ENCODE data around the gene MICAL1.

MICAL1 gene, protein sequence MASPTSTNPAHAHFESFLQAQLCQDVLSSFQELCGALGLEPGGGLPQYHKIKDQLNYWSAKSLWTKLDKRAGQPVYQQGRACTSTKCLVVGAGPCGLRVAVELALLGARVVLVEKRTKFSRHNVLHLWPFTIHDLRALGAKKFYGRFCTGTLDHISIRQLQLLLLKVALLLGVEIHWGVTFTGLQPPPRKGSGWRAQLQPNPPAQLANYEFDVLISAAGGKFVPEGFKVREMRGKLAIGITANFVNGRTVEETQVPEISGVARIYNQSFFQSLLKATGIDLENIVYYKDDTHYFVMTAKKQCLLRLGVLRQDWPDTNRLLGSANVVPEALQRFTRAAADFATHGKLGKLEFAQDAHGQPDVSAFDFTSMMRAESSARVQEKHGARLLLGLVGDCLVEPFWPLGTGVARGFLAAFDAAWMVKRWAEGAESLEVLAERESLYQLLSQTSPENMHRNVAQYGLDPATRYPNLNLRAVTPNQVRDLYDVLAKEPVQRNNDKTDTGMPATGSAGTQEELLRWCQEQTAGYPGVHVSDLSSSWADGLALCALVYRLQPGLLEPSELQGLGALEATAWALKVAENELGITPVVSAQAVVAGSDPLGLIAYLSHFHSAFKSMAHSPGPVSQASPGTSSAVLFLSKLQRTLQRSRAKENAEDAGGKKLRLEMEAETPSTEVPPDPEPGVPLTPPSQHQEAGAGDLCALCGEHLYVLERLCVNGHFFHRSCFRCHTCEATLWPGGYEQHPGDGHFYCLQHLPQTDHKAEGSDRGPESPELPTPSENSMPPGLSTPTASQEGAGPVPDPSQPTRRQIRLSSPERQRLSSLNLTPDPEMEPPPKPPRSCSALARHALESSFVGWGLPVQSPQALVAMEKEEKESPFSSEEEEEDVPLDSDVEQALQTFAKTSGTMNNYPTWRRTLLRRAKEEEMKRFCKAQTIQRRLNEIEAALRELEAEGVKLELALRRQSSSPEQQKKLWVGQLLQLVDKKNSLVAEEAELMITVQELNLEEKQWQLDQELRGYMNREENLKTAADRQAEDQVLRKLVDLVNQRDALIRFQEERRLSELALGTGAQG

DNA sequence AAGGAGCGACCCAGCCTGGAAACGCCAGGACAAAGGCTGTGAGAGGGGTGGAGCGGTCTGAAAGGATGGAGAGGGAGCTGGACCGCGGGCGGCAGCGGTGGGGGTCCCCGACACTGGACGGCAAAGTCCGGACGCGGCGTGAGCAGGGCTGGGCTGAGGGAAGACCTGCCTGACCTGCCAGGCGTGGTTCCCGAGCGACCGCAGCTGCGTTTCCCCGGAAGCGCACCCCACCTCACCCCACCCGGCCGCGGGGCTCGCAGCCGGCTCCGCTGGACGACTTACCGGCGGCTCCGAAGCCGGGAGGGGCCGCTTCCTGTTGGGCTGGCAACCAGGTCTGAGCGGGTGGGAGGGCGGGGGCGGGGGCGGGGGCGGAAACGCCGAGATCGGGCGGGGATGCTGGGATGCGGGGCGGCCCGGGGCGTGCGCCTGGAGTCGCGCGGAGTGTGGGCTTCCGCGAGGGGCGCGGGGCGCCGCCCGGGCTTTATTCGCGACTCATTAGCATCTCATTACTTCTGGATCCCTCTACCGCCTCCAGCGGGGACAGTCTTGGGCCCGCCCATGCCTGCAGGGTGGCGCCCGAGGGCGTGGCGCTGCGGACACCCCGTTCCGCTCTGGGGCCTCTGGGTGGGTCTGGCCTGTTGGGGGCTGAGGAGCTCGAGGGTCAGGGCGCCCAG, at the start of gene MICAL1:
Gene MICAL1 (minus strand): TSS at position 336 of the 674 bp plus-strand sequence. CDS start 1,576 bp downstream, outside the sequence.
- peak; percentile 50 for DNase-seq (ENCODE audit: low read depth)

DNA sequence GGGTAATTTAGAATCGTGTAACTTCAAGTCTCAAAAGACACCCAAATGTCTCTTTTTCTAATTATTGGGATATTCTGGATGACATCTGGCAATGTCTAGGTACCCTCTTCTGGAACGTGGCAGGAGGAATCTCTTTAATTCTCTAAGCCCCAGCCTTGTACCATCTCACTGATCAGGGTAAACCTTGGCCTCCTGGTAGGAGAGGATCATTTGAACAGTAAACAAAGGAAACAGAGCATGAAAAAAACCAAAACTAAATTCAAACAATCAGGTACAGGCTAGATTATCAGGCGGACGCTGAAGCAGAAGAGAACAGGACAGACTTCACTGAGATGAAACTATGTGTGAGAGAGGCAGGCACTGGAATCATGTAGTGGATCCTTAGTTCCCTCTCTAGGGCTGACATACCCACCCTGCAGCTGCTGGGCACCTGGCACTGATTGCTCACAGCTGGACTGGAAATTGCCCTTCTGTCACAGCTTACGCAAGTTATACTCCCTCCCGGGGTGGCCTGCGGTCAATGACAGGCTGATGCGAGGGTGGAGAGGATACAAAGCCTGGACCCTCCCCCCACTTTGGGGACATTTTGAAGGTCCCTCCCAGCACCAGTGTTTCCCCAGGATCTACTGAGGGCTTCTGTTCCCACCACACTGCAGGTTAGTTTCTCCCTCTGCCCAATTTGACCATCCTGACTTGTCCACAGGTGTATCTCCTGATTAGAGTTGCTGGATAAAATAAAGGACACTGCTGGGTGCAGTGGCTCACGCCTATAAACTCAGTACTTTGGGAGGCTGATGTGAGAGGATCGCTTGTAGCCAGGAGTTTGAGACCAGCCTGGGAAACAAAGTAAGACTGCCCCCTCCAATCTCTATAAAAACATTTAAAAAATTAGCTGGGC, 48.0 kb upstream of the MICAL1 start:
- no peak for DNase-seq (ENCODE audit: low read depth)

DNA sequence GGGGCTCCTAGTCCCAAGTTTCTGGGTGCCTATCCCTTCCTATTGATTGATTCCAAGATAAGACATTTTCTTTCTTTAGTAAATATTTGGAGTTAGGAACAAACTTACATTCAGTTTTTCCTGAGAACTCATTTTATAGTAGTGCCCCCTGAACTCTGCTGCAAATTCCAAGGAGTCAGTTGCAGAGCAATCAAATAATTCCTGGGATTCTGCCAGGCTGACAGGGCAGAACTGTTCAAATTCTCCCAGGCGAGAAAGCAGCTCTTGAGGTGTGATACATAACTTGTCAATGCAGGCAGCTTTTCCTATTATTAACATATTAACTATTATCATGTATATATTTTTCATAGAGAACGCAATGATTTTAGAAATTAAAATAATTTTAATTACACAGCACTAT, 43.4 kb upstream of the MICAL1 start:
- DNase-seq (ENCODE audit: low read depth) = no peak

DNA sequence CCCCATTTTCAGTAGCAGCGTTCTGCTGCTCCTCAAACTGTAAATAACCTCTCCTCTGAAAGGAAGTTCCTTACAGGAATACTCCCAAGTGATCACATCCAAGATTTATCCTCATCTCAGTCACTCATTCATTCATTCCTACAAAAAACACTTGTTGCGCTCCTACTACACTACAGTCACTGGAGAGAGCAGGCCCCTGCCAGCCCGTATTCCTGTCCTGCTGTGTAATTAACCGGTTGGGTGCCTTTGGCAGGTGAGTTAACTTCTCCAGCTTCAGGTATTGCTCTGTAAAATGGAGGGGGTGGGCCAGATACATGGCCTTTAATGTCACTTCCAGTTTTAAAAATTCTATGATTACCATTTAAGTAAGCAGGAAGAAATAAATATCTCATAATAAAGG, 42.5 kb upstream of the MICAL1 start:
- no peak for DNase-seq (ENCODE audit: low read depth)

DNA sequence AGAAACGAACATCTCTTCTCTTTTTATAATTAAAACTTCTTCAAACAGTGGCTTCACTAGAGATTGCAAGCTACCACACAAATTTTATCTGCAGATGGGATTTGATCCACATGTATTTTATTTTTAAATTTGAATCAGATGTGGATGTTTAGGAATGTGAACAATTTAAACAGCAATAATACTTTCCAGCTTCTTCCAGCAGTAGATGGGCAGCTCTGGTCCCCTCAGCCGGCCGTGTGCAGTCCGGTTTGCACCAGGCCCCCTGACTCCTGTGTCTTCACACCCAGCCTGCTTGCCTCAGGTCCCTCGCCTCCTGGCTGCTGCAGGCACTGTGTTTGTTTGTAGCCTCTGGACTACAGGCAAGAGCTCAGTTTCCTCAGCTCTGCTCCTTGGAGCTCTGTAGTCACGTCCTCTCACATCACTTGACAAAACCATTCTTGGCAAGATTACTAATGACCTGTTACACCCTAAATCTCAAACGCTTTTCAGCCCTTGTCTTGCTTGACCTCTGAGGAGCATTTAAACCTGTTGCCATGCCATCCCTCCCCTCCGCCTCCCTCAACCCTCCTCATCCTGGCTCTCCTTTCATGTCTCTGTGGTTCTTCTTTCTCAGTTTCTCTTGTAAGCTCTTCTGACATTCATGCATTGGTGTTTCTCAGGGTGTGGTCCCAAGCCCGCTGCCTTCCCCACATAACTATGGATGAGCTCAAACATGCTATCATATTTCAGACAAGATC, 40.6 kb upstream of the MICAL1 start:
- DNase-seq (ENCODE audit: low read depth) = no peak

DNA sequence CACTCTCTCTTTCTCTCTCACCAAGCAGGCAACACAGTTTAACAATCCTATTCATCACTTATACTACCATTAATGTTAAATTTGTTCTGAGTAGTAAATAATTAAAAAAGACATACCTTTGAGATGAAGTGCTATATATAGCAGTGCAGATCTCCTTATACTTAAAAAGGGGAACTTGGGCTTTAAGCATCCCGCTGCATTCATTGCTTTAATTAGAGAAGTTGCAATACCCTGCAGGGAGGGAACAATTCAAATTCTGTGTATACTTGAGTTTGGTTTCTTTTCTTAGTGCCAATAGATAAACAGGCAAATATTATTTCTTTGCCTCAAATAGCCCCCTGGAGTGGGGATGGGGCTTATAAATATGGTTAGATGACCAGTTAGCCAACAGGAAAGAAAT, 38.3 kb upstream of the MICAL1 start:
- no peak for DNase-seq (ENCODE audit: low read depth)

DNA sequence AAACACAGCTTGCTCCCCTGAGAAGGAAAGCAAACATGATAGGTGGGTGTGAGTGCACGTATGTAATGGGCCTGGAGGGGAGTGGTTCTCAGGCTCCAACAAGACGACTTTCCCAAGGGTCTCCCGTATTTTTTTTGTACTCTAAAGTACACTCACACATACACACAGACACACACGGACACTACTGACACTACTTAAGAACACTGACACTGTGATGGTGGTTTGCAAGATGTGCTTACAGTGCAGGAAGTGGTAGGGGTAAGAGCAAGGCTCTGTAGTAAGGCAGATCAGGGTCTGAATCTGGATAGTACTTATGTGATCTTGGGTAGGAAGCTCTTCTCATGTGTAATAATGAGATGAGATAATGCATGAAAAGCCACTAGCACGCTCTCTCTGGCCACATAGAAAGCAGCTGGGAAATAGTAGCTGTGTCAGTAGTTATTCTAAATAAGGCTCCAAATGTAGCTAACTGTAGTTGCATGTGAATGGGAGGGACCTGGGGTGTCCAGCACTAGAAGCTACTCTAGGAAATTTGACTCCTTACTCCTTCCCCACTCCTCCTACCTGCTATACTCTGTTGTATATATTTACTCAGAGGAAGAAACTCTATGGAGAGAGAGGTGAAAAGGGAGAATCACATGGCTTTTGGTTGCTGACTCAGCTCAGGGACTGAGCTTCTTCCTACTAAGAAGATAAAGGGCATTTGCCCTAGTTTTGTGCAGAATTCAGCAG, 35.8 kb upstream of the MICAL1 start:
- no peak for DNase-seq (ENCODE audit: low read depth)

DNA sequence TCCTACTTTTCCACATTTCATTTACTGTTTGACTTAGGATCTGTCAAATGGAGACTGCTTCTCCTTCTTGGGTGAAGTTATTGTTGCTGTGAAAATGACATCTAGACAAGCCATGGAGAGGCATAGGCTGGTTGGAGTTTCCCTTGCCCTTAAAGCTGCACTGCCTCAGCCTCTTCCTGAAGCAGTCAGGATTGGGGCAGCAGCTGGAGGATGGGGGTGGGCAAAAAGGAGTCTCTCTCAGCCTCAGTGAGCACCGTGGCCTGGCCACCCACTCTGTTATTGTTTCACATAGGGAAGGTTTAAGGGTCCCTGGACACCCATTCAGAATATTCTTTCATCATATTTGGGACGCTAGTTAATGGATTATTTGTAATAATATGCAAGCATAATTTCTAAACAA, 35.1 kb upstream of the MICAL1 start:
- no peak for DNase-seq (ENCODE audit: low read depth)

DNA sequence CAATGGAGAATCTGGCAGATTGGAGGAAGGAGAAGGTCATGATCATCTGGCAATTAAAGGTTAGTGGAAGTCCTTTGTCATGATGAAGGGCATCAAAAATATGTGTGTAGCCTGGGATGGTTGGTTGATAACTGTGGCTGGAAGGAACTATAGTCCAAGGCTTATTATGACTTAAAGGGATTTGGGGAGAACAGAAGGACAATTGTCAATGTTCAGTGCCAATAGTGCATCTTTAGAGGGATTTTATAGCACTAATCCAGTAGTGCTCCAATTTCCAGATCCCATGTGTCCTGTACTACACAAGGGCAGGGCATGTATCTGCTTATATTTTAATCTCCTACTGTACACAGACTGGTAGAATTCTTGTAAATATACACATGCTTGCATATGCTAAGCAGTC, 32.4 kb upstream of the MICAL1 start:
- no peak for DNase-seq (ENCODE audit: low read depth)

DNA sequence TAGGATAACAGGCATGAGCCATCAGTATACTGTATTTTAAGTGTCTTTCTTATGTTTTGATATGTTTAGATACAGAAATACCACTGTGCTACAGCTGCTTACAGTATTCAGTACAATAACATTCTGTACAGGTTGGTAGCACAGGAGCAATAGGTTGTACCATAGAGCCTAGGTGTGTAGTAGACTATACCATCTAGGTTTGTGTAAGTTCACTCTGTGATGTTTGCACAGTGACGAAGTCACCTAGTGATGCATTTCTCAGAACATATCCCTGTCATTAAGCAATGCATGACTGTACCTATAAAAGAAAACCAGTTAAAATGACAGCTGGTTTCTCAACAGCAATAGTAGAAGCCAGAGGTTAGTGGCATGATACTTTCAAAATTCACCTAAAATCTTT, 30.5 kb upstream of the MICAL1 start:
- no peak for DNase-seq (ENCODE audit: low read depth)

DNA sequence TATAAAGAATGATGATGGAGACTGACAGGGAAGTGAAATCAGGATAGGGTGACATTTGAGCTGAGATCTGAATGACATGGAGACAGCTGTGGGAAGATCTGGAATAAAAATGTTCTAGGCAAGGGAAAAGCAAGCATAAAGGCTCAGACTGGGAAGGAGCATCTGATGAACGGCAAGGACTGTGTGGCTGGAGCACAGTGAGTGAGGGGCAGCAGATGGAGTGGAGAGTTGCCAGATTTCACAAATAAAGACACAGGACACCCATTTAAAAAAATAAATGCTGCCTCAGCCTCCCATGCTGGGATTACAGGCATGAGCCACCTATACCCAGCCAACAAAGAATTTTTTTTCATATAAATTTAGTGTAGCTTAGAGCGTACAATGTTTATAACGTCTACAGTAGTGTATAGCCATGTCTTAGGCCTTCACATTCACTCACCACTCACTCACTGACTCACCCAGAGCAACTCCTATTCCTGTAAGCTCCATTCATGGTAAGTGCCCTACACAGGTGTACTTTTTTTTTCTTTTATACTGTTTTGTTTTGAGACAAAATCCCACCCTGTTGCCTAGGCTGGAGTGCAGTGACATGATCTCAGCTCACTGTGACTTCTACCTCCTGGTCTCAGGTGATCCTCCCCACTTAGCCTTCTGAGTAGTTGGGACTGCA, 29.8 kb upstream of the MICAL1 start:
- DNase-seq (ENCODE audit: low read depth) = no peak

DNA sequence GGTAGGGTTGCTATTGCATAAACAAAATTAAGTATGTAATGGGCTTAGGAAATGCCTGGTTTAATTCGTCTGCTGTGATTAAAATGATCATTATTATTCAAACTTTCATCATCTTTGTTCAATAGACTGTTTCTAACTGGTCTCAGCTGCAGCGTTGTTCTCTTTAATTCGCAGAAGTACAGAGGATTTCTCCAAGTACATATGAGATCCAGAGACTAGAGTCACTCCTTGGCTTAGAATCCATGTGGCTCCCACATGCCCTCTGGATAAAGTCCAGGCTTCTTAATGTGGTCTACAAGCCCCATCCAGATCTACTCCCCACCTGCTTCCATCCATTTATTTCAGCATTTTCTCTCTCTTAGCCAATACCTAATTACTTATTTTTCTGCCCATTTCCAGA, 28.6 kb upstream of the MICAL1 start:
- DNase-seq (ENCODE audit: low read depth) = no peak

DNA sequence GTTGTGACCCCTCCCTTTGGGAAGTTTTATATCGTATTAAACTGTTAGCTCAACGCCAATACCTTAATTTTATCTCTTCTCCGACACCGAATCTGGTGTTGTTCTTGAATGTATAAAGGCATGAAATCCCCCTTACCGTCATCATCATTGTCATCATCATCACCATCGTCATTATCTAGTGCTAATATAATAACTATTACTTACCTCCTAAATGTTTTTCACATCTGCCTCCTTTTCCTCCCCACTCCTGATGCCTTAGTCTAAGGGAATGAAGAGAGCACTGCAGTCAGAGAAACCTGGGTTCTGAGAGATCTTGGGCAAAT, 28.1 kb upstream of the MICAL1 start:
- no peak for DNase-seq (ENCODE audit: low read depth)

DNA sequence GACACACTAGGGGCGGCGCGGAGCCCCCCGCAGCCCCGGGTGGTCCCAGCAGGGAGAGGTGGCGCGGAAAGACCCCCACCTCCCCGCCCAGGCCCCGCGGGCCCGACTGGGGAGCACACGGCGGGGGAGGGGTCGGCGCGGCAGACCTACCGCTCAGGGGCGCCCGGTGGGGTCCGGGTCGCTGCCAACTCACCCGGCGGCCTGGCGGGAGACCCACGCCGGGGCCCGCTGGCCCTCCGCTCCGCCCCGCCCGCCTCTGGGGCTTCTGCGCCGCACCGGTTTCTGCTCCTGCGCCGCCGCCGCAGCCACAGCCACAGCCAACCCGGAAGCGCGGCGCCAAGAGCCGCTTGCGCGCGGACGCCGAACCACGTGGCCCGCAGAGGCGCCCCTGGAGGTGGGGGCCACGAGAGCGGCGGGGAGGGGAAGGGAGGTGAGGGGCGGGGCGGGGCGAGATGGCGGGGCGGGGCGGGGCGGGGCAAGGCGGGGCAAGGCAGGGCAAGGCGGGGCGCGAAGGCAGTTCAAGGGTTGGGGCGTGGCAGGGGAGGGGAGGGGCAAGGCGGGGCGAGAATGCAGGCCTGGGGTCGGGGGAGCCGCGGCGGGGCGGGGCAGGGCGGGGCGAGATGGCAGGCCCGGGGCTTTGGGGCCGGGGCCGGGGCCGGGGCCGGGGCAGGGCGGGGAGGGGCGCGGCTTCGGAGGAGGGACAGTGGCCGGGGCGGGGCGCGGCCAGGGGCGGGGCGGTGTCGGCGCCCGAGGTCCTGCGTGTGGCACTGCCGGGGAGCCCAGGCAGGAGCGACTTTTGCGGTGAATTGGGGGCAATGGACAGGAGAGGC, 27.5 kb upstream of the MICAL1 start, which contains the start of gene ZBTB24:
Gene ZBTB24 (minus strand): TSS at position 315 of the 830 bp plus-strand sequence. CDS start 1,193 bp downstream, outside the sequence.
- peak; percentile 87 for DNase-seq (ENCODE audit: low read depth)

DNA sequence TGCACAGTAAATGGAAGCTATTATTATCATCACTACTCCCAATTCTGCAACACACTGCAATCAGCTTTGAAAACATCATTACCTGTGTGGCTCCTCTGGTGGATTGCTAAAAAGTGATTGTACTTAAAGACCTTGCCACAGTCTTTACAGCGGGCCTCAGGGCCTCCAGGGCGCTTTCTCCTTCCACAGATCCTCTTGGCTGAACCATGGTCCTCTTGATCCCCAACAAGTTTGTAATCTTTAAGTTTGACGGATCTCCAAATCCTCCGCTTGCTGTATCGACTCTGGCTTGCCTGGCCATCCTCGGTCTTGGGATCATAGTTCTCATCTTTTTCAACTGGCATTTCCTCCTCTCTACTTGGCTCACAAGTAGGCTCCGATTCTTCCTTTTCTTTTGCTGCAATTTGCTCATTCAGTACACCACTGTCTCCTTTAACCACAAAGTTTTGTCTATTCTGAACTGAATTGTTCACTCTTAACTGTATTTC, 25.5 kb upstream of the MICAL1 start:
- DNase-seq (ENCODE audit: low read depth) = no peak

DNA sequence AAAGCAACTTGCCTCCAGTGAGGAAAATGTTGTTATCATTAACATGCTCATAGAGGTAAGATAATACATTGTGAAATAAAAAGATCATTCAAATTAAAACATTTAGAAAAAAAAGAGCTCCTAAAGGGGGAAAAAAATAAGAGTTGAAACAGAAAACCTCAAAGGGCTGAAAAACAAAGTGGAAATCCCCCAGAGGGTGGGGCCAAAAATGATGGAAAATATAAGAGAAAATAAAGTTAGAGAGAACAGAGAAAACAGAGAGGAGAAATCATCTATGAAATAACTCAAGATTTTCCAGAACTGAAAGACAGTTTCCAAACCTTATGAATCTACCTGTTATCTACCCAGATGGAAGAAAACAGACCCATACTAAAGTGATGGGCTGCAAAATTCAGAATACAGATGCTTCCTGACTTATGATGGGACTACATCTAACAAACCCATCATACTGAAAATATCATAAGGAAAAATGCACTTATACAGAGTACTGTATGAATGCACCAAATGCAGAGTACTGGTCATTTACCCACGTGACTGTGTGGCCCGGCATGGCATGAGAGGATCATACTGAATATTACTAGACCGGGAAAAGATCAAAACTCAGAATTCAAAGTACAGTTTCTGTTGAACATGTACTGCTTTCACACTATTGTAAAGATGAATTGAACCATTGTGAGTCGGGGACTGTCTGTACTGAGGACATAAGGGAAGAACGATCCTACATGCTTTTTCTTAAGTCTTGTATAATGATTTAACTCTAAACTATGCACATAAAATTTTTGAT, 23.5 kb upstream of the MICAL1 start:
- DNase-seq (ENCODE audit: low read depth) = no peak

DNA sequence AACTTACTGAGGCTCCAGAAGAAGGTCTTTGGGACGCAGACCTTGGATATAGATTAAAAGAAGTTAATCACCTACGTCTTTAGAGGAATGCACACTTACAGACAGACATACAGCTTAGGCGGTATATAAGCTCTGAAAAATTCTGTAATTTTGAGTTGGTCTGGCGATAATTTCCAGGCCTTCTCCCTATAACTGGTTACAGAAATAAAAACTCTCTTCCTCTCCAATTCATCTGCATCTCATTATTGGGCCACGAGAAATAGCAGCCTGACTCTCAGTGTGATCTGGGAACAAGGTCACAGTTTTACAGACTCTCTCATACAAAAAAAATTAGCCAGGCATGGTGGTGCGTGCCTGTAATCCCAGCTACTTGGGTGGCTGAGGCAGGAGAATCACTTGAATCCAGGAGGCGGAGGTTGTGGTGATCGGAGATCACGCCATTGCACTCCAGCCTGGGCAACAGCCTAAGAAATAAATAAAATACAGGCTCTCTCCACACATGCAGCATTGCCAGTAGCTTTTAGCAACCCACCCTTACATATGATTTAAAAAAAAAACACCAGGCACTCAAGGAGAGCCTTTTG, 22.7 kb upstream of the MICAL1 start:
- no peak for DNase-seq (ENCODE audit: low read depth)

Measured in stimulated activated CD4-positive, alpha-beta T cell treated with anti-CD3 and anti-CD28 coated beads, Interleukin-2, amount 100 ng/mL, for 4 hours (primary cell).